DND-41 (cell line): ENCODE results near the gene PGGT1B.

Experiments used
- CTCF ChIP-seq: IDR thresholded peaks from 2 replicates; pipeline ENCODE4 v1.5.1; 2012; ENCODE audit warnings: borderline replicate concordance, low read length, moderate library complexity, mild to moderate bottlenecking; ENCODE audit not compliant: poor library complexity, severe bottlenecking; ENCODE audit errors: extremely low read depth
- EZH2 ChIP-seq: IDR thresholded peaks from 3 replicates; pipeline ENCODE4 v1.6.1; 2012; ENCODE audit warnings: borderline replicate concordance, low read depth, mild to moderate bottlenecking, moderate library complexity, low read length, inconsistent platforms; ENCODE audit not compliant: severe bottlenecking

DNA sequence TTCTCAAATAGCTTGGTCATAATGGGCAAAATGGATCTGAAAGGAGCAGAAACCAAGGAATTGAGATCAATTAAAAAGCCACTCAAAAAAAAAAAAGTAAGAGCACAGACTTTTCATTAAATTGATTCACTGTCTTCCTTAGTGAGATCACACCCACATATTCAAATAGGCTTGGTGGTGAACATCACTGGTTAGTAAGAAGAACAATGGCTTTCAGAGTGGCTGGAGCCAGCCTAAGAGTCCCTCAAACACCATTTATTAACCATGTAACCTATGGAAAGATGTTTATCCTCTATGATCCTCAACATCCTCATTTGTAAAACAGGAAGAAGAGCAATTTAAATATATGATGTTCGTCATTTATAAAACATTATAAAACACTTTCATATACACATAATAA is 21.3 kb upstream of the PGGT1B start:
- TF ChIP-seq CTCF (no peak), EZH2 (no peak)
